BLaER1 (cell line): ENCODE data around the gene PBX1.

ENCODE experiments used
- H3K27ac ChIP-seq: shearing (Covaris generic); formaldehyde crosslinking; 2 replicates; pipeline ENCODE4 v1.8.1; 2022
- H3K27me3 ChIP-seq: shearing (Covaris generic); formaldehyde crosslinking; 2 replicates; pipeline ENCODE4 v1.8.1; 2022
- H3K36me3 ChIP-seq: shearing (Covaris generic); formaldehyde crosslinking; 2 replicates; pipeline ENCODE4 v1.8.1; 2022
- H3K4me1 ChIP-seq: shearing (Covaris generic); formaldehyde crosslinking; 2 replicates; pipeline ENCODE4 v1.8.1; 2022
- H3K4me2 ChIP-seq: shearing (Covaris generic); formaldehyde crosslinking; 2 replicates; pipeline ENCODE4 v1.8.1; 2022
- H3K4me3 ChIP-seq: shearing (Covaris generic); formaldehyde crosslinking; 2 replicates; pipeline ENCODE4 v1.8.1; 2022
- H3K9ac ChIP-seq: shearing (Covaris generic); formaldehyde crosslinking; 2 replicates; pipeline ENCODE4 v1.8.1; 2022
- H3K9me3 ChIP-seq: shearing (Covaris generic); formaldehyde crosslinking; 2 replicates; pipeline ENCODE4 v1.8.1; 2022
- H4K20me1 ChIP-seq: shearing (Covaris generic); formaldehyde crosslinking; 2 replicates; pipeline ENCODE4 v1.8.1; 2022
- Cebpa-rat ChIP-seq: shearing (Covaris generic); IDR thresholded peaks from 2 replicates; pipeline ENCODE4 v1.8.1; 2022

The PBX1 gene

DNA sequence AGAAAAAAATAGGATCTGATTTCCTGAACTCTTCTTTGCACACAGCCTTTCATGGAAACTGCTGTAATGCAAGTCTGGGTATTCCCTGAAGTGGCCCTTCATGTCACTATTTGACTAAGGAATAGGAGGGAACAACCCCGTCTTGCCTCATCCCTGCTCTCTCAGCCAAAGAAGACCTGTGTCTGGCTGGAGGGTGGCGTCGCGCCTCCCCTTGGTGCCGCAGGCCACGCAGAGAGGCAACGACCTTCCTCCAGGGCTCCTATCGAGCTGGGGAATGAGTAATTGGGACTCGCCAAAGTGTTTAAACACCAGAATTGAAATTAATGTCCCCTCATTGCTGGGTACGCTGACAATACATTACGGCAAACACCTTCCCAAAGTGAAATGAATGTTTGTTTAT lies 129.8 kb downstream of the PBX1 start:
- no peaks in the 10 kb centered on the region for H4K20me1 ChIP-seq
- no peaks in the 10 kb centered on the region for H3K9me3 ChIP-seq
- no peaks in the 10 kb centered on the region for H3K36me3 ChIP-seq
- H3K4me2 ChIP-seq, result no peak overlapping the region
- no peak overlapping the region for H3K4me3 ChIP-seq
- no peak for TF ChIP-seq Cebpa-rat
- H3K9ac ChIP-seq, result no peak overlapping the region
- H3K27me3 ChIP-seq, result no peaks in the 10 kb centered on the region
- peaks cover 10% of the 10 kb centered on the region; the same call in 1 of the 2 replicates for H3K4me1 ChIP-seq
- no peak overlapping the region for H3K27ac ChIP-seq

DNA sequence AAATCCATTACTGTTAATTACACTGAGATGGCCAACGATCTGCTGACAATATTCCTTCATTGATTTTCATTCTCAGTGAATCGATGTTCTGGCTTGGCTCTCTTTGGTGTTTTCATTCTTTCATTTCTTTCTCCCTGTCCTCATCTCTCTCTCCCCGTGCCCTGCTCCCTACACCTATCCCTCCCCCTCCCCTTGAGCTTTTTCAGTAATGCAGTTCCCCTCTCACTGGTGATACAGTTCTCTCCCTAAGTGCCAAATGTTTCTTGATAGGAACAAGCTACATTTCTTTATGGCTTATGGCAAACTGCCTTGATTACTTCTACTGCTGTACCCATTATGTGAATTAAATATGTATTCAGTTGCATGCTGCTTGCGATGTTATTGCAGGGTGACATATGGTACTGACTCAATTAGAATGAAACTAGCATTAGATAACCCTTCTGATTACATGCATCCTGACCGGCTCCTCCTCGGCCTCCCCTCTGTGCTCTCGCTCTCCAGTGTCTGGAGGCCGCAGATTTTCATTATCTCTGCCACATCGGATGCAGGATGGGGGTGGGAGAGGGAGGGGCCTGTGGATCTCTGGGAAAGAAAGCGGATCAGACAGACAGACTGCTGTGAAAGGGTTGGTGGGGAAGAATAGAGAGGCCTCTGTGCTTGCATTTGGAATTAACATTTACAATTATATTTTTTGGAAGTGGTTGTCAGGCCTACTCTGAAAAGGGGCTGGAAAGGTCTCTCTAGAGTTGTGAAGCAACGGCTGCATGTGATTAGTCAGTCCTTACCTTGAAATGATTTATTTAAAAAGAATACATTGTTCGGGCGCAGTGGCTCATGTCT lies 130.9 kb downstream of the PBX1 start:
- no peak overlapping the region for H3K4me3 ChIP-seq
- no peak overlapping the region for H3K9ac ChIP-seq
- H3K9me3 ChIP-seq, result no peaks in the 10 kb centered on the region
- H3K4me2 ChIP-seq, result no peak overlapping the region
- no peak overlapping the region for H3K27ac ChIP-seq
- H3K36me3 ChIP-seq, result no peaks in the 10 kb centered on the region
- H4K20me1 ChIP-seq, result no peaks in the 10 kb centered on the region
- no peaks in the 10 kb centered on the region for H3K27me3 ChIP-seq
- peaks cover 9% of the 10 kb centered on the region; the same call in 1 of the 2 replicates for H3K4me1 ChIP-seq
- TF ChIP-seq Cebpa-rat, result no peak

DNA sequence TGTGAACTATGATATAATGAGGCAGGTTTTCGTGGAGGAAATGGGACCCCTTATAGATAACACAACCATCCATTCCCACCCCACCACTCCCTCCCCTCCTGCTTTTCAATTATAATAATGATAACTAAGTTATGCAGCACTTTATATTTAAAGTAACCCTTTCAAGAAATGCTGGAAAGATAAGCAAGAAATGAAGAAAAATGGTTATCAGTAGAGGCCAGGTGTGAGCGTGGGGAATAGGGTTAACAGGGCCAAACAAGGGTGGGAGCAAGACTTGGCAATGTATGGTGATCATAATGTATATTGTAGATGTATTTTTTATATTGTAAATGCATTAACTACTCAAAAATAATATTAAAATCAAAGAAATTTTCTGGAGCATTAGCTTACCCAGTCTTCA lies 133.4 kb downstream of the PBX1 start:
- H3K9ac ChIP-seq, result no peak overlapping the region
- no peak overlapping the region for H3K4me3 ChIP-seq
- peaks cover 13% of the 10 kb centered on the region; the same call in 1 of the 2 replicates for H3K36me3 ChIP-seq
- no peak for TF ChIP-seq Cebpa-rat
- H3K27ac ChIP-seq, result no peak overlapping the region
- no peaks in the 10 kb centered on the region for H3K9me3 ChIP-seq
- no peaks in the 10 kb centered on the region for H3K27me3 ChIP-seq
- H3K4me1 ChIP-seq, result no peaks in the 10 kb centered on the region
- no peak overlapping the region for H3K4me2 ChIP-seq
- peaks cover 15% of the 10 kb centered on the region for H4K20me1 ChIP-seq

DNA sequence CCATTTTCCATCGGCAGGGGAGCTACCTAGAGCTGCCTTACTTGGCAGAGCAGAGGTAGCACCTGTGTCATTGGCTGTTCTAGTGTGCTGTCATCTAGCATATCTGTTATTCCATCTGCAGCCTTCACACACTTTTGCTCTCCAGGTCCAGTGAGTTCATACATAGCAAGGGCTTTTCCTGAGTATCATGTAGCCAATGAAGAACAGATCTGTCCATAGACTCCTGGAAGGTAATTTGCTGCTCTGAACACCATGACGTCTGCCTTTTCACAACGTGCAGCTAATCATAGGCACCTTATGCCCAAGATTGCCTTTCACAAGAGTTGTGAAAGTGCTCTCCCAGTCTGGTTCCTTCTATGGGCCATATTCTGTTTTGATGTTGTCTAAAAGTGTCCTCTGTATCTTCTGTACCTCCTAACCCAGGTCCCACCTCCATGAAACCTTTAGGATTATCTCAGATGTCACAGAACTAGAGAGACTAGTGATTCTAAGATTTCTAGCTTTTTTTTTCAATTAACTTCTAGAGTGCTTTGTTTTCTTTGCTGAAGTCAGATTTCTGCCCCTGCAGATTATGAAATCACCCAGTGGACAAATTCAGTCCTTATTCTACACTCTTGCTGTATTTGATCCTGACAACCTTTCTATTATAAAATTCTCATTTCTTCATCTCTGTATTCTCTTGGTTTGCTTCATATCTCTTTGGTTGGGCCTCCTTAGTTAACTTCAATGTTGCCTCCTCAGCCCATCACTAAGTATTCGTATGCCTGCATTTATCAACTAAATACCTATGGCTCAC lies 134.8 kb downstream of the PBX1 start:
- no peak overlapping the region for H3K9ac ChIP-seq
- H3K9me3 ChIP-seq, result no peaks in the 10 kb centered on the region
- H3K27ac ChIP-seq, result no peak overlapping the region
- TF ChIP-seq Cebpa-rat, result no peak
- peaks cover 25% of the 10 kb centered on the region for H3K36me3 ChIP-seq
- no peak overlapping the region for H3K4me2 ChIP-seq
- no peaks in the 10 kb centered on the region for H3K4me1 ChIP-seq
- H3K4me3 ChIP-seq, result no peak overlapping the region
- peaks cover 29% of the 10 kb centered on the region for H4K20me1 ChIP-seq
- H3K27me3 ChIP-seq, result no peaks in the 10 kb centered on the region

DNA sequence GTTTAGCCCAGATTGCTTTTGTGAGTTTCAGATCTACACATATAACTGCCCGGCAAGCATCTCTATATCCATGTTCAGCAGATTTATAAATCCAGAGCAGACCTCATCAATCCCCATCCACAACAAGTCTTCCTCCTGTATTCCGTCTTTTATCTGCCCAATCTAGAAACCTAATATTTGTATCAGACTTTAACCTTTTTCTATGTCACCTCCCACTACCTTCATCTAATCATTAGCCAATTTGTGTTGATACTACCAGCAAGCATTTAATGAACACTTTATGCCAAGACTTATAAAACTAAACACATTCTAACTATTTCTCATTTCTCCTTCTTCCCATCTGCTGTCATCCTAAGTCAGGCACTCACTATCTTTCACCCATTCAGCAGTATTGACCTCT lies 135.5 kb downstream of the PBX1 start:
- H3K36me3 ChIP-seq, result peaks cover 33% of the 10 kb centered on the region
- H3K27ac ChIP-seq, result no peak overlapping the region
- no peak for TF ChIP-seq Cebpa-rat
- no peaks in the 10 kb centered on the region for H3K9me3 ChIP-seq
- peaks cover 36% of the 10 kb centered on the region for H4K20me1 ChIP-seq
- H3K4me3 ChIP-seq, result no peak overlapping the region
- H3K27me3 ChIP-seq, result no peaks in the 10 kb centered on the region
- no peaks in the 10 kb centered on the region for H3K4me1 ChIP-seq
- H3K4me2 ChIP-seq, result no peak overlapping the region
- no peak overlapping the region for H3K9ac ChIP-seq

DNA sequence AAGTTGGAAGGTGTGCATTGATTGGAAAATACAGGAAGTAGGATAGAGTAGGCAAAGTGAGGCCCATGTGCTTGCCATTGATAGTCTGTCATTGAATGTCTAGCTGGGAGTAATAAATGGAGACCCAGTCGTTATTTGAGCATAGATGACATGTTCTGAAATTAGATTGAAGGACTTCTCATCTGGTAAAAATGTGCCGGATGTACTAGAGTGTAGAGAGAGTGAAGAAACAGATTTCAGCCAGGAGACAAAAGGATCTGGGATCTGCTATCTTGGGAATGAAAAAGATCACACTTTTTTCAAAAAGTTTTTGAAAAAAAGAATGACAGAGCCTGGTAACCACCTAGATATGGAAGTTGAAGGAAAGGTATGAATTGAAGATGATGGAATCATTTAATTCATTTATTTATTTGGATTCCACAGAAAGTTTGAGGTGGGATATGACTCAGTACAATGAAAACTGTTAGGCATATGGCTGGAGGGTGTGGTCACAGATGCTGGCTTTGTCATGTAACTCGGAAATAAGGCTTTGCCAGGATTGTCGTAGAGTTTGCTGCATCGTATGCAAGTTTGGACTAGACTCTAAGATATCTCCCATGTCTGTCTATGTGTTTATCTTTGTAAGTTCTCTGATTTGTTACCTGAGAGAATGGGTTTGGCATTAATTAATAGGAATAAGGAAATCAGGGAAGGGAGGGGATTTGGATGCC lies 137.1 kb downstream of the PBX1 start:
- Histone ChIP-seq H4K20me1 (peaks cover 52% of the 10 kb centered on the region), H3K36me3 (peaks cover 49% of the 10 kb centered on the region), H3K9me3 (no peaks in the 10 kb centered on the region), H3K9ac (no peak overlapping the region), H3K27me3 (peaks cover 6% of the 10 kb centered on the region), H3K27ac (no peak overlapping the region), H3K4me3 (no peak overlapping the region), H3K4me1 (no peaks in the 10 kb centered on the region), H3K4me2 (no peak overlapping the region)
- TF ChIP-seq Cebpa-rat, result no peak

DNA sequence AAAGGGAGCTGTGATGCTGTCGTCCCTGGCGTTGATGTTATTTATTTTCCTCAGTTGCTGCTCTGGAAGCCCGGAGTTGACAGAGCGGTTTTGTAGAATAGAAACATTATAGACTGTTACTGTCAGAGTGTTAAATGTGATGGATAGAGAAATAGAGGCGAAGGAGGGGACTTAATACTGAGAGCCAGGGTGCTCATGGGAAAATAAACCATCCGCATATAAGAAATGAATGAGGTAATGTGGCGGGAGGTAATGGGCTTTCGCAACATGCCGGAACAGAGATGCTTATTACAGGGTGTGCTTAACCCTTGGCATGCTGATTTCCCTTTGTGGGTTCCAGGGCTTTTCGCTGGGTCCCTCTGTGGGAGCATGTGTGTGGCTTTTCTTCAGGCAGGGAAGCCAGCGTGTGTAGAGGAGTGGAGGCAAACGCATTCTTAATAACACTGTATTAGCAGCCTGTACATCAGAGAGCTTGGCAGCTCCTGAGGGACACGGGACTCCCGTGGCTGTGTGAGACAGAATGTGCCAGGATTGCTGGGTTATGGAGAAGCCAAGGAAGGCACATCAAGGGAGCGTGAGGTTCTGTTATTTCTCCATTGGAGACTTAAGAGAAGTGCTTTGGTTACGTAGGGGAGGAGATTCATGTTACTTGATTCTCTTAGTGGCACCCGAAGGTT lies 141.0 kb downstream of the PBX1 start:
- H3K4me1 ChIP-seq, result no peaks in the 10 kb centered on the region
- peaks cover 6% of the 10 kb centered on the region for H3K27me3 ChIP-seq
- no peak for TF ChIP-seq Cebpa-rat
- H3K9ac ChIP-seq, result no peak overlapping the region
- H4K20me1 ChIP-seq, result peaks cover 91% of the 10 kb centered on the region
- H3K27ac ChIP-seq, result no peak overlapping the region
- peaks cover 81% of the 10 kb centered on the region for H3K36me3 ChIP-seq
- no peak overlapping the region for H3K4me3 ChIP-seq
- H3K9me3 ChIP-seq, result no peaks in the 10 kb centered on the region
- H3K4me2 ChIP-seq, result no peak overlapping the region

DNA sequence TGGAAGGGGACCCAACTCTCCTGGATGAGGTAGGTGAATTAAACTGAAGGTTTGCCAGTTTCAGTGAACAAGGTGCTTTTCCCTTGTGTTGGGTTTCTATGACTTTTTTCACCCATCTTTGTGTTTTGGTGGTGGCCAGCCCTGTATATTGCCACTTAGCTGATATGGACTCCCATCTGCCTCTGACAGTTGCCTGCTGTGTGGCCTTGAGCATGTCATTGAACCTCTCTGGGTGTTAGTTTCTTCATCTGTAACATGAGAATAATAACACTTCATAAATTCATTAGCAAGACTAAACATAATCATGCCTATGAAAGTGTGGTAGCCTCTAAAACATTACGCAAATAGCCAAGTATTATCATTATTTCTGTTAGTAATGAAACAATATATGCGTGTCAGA lies 141.7 kb downstream of the PBX1 start:
- Histone ChIP-seq H3K27me3 (peaks cover 6% of the 10 kb centered on the region), H3K4me2 (no peak overlapping the region), H3K9me3 (no peaks in the 10 kb centered on the region), H3K4me3 (no peak overlapping the region), H3K4me1 (no peaks in the 10 kb centered on the region), H3K9ac (no peak overlapping the region), H4K20me1 (peaks cover 98% of the 10 kb centered on the region), H3K27ac (no peak overlapping the region), H3K36me3 (peaks cover 86% of the 10 kb centered on the region)
- no peak for TF ChIP-seq Cebpa-rat

DNA sequence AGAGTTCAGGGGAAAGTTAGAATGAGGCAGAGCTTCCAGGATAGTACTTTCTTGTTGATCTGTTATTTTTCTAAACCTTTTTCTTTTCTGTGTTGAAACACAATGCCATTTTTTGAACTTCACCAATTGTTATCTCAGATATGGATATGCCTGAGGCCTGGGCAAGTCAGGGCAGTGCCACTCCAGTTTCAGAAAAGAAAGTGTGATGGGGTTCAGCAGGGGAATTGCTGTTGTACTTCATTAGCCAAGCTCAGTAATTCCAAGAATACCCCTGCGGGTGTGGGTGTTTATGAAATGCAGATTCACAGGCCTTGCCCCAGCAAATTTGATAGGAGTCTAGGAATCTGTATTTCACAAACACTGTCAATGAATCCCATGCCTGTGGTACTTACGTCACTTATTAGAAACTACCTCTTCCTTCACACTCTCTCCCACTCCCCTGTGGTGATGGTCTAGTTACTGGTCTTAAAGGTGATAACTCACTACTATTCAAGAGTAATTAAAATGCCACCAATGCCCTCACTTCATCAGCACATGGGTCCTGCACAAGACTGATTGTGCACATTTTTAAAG lies 142.3 kb downstream of the PBX1 start:
- Histone ChIP-seq H3K4me2 (no peak overlapping the region), H3K9ac (no peak overlapping the region), H3K27ac (no peak overlapping the region), H3K4me1 (no peaks in the 10 kb centered on the region), H3K4me3 (no peak overlapping the region), H3K27me3 (peaks cover 6% of the 10 kb centered on the region), H4K20me1 (peaks cover 100% of the 10 kb centered on the region), H3K36me3 (peaks cover 89% of the 10 kb centered on the region), H3K9me3 (no peaks in the 10 kb centered on the region)
- no peak for TF ChIP-seq Cebpa-rat
